ENCODE data around the gene COL4A2.

- TF ChIP-seq EZH2 (optimal IDR thresholded peaks at IDR 0.05; ENCODE audit: low read depth, low read length), result no peak
- TF ChIP-seq CTCF (IDR thresholded peaks at IDR 0.05; ENCODE audit: low read length), result no peak
Measured at GRCh38 chr13:110465696-110466095, 158.6 kb downstream of the COL4A2 start.

All from MM.1S (cell line).